ENCODE measurements around the gene EPHA4.

EPHA4 gene

DNA sequence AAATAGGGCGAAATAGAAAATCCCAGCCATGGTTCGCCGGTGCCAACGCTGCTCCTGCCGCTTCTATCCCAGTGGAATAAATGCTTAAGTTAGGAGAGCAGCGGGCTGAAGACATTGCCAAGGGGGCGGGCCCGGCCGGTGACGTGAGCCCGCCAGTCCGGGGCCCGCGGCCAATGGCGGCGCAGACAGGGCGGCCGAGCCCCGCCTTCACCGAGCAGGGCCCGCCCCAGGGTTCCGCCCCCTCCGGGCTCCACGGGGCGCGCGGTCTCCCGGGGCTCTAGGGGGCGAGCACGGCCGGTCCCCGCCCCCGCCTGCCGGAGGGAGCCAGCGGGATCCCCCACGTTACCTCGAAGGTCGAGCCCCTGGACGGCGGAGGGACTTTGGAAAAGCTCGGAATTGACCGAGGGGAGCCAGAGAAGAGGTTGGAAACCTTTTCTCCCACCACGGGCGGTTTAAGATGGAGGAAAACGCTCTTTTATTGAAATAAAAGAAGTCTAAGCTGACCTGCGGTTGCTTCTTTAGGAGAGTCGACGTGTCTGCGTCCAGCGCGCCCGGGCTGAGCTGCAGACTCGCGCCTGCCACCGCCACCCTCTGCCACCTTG is at the start of gene EPHA4:
TSS of gene EPHA4 (minus strand) at position 86 of the 602 bp plus-strand sequence. CDS start at position 30, 56 bp downstream.
- DNase-seq: peak; percentile 76 to 91

DNA sequence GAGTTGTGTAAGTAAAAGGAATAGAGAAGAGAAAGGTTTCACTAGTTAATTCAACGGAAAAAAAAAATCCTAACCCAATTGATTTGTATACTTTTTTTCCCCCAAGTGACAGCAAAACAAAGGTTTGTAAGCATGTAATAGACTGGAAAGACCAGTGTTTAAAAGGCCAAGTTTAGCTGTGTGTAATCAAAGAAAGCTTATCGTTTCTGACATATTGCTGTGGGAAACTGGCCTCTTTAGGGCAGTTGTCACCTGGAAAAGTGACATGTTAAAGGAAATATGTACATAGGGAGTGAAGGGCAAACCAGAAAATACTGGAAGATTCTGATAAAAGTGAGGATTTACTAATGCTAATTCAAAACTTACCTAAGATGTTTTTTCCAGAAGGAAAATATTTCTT is 45.9 kb upstream of the EPHA4 start:
- no peak for DNase-seq

DNA sequence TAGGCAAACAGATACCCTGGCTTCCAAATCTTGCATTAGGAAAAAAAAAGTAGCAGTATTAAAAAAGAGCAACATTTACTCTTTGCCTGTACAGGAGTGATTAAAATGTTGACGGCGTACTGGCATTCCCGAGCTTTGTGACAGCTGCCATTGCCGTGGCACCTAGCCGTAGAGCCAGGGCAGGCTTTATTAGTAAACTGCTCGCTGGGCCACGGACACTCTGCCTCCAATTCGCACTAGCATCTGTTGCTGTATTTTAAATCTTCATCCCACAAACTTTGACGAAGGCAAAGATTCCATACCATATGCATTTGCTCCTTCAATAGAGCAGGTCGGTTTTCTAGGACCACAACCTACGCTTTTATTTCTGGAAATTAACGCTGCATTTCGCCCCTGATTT is 44.5 kb upstream of the EPHA4 start:
- no peak for DNase-seq

- DNase-seq: no peak
These were observed 42.2 kb upstream of the EPHA4 start for GRCh38 chr2:221614274-221614673.

GRCh38 chr2:221612800-221613199 is 40.7 kb upstream of the EPHA4 start:
- no peak for DNase-seq

- DNase-seq: no peak
These were observed 40.1 kb upstream of the EPHA4 start for GRCh38 chr2:221612161-221612560.

- no peak for DNase-seq
These were observed 38.6 kb upstream of the EPHA4 start for GRCh38 chr2:221610675-221611074.

- DNase-seq: no peak
These were observed 38.2 kb upstream of the EPHA4 start for GRCh38 chr2:221610255-221610654.

DNA sequence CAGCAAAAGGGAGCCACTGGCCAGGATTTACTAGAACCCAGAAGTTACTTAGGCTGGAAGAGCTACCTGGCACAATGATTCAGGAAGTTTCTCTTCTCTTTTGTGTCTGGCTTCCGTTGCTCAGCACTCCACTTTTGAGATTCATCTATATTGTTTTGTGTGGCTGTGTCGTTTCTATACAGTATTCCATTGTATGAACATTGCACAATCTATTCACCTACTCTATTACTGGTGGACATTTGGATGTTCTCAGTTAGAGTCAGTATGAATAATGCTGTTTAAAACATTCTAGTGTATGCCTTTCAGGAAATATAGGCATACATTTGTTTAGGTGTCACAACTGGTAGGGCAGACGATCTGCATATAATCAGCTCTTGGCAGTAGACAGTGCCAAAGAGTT is 36.3 kb upstream of the EPHA4 start:
- DNase-seq: no peak

GRCh38 chr2:221606424-221606823 is 34.3 kb upstream of the EPHA4 start:
- peak in 1 of 2 donors; percentile 39 for DNase-seq

GRCh38 chr2:221605751-221606240 is 33.7 kb upstream of the EPHA4 start:
- DNase-seq: peak in 1 of 2 donors; percentile 26

GRCh38 chr2:221602938-221603337 is 30.8 kb upstream of the EPHA4 start:
- peak; percentile 4 to 43 for DNase-seq

DNA sequence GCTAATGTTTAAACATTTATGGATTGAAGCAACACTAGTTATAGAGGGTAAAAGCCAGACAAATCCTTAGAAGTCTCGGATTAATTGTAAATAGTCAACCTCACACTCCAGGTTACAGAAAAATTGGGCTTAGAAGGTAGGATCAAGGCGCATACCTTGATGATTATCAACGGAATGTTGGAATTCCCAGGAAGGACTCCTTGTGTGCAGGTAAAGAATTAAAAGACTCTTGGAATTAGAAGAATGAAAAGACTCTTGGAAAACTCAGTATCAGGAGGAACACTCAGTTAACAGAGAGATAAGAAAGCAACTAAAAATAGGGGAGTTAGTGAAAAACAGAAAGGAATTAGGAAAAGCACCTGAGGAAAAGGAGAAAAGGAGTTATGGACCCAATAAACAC is 29.3 kb upstream of the EPHA4 start:
- no peak for DNase-seq

GRCh38 chr2:221600388-221600787 is 28.3 kb upstream of the EPHA4 start:
- DNase-seq: no peak

- DNase-seq: no peak
These were observed 24.1 kb upstream of the EPHA4 start for GRCh38 chr2:221596192-221596591.

DNA sequence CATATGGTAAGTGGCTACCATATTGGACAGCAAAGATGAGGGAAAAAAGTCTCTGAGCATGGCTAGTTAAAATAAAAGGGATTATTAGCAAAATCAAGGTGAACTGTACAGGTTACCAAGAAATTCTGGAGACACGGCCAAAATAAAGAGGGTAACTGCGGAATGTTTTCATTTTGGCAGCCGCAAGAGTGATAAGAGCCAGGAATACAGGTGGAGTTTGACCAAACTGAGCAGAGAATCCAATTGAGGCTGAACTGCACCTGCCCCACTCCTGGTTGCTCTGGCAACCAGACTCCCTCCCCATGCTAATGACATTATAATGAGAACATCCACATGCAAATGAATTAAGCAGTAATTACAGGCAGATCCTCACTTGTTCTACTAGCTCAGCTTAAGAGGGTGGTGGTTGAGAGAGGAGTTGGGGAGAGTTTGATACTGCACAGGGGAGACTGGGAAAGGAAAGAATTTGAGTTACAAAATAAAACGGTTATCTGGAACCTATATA is 18.8 kb upstream of the EPHA4 start:
- DNase-seq: no peak

DNA sequence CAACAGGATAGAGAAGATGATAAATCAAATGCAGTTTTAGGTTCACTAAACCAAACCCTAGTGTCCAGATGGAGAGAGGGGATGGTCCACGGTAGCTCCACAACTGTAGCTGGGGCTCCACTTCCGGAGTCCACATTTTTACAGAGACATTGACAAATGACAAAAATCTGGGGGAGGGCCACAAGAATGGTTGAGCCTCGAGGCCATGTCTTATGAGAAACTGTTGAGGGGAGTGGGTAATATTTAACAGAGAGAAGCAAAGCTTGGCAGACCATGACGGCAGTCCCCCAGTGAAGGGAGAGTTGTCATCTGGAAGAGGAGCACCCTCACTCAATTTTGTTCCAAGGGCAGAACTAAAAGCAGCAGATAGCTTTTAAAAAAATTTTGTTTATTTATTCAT is 17.6 kb upstream of the EPHA4 start:
- DNase-seq: no peak

DNA sequence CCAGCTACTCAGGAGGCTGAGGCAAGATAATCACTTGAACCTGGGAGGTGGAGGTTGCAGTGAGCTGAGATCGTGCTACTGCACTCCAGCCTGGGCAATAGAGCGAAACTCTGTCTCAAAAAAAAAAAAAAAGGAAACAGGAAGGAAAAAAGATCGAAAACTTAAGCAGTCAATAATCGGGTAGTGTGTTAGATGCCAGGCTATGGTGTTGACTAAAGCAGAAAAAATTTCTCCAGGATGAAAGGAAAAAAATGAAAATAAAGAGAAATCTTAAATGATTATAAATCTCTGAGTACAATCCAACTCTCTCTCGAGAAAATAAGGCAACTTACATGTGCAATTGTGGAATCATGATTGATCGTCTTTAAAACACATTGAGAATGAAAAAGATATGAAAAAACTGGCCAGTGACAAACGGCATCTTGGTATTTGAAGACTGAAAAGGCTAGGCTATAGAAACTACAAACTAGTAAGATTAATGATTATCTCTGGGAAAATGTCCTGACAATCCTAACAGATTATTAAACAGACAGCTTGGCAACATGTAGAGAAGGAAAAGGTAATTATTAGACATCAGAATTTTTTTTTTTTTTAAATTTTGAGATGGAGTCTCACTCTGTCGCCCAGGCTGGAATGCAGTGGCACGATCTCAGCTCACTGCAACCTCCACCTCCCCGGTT is 16.3 kb upstream of the EPHA4 start:
- no peak for DNase-seq

GRCh38 chr2:221581986-221582385 is 9.9 kb upstream of the EPHA4 start:
- no peak for DNase-seq

- DNase-seq: no peak
These were observed 2.1 kb upstream of the EPHA4 start for GRCh38 chr2:221574231-221574570.

DNA sequence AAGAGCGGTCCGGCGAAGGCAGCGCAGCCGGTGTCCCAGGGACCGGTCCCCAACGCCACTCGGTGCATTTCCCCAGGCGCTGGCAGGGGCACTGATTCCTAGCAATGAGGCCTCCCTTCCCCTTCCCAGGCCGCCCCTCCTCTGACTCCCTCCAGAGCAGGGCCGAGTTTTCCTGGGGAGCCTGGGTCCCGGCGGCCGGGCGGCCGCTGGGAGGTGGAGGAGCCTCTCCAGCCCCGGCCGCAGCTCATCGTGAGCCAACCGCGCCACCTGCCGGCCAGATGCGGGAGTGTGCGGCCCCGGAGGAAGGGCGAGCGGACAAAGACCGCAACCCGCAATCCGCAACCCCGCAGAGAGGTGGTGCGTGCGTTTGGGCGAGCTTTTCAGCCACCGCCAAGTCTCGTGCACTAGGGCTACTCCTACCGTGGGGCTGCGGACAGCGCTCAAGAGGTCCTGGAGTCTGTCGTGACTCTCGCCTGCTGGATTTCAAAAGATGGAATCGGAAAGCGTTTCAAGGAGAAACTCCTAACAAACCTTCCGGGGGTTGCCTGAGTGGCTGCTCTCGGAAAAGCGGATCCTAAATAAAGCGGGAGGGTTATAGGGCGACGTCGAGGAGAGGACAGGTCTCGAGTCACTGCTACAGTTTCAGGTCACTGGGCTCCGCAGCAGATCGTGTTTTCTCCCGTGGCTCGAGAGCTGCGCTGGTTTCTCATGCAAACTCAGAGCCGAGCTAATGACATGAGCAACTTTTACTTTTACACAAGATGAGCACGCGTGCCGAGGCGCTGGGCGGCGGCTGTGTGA is 1.5 kb upstream of the EPHA4 start:
- peak; percentile 63 to 83 for DNase-seq

DNA sequence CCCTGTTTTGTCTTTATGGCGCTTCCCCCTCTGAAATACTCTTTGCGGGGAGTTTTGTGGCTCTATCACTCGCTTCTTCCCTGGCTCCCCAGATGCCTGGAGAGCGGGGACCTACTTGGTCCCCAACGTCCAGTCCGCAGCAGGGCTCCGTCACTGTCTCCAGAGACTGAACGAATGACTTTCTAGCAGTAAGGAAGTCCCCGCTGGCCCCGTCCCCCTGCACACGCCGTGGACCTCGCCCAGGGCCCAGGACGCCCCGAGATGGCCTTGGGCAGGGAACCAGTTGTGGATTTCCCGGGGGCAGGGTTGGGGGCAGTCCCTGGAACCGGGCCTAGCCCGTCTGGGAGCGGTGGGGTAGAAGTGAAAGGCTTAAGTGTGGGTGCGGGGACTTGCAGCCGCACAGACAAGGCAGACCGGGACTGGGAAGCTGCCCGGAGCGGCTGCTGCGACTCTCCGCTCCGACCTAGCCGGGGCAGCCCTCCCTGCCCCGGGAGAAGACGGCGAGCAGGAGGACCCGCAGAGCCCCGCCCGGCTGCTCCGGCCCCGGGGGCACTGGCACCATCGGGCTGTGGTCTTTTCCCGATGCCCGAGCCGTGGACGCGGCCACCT is 821 bp upstream of the EPHA4 start:
- DNase-seq: peak; percentile 51 to 55

DNA sequence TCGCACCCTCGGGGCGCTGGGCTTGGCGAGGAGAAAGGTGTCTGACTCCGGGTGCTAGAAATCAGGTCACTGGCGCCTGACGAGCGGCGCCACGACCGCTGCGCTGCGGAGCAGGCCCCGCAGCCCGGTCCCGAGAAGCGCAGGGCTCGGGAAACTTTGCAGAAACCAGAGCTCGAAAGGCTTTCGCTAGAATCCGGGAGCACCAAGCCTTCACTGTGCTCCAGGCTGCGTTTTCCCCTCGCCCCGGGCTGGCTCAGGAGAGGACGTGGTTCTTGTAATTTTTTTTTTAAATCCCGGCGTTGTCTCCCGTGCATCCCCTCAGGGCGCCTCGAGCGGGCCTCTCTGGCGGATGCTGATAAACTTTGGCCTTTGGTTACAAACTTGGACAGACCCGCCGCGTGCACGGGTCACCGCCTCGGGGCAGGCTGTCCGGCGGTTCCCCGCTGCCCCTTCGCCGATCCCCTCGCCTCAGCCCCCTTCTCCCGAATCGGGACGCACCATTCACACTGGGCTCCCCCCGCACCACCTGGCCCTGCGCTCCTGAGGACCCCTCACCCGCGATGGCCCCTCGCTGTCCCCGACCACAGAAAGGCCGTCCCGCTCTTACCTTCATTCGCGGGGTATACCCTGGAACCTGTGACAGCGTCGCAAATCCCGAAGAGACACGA is 419 bp downstream of the EPHA4 start:
- peak in 1 of 2 donors; percentile 26 for DNase-seq

Data from hippocampal formation (tissue), 2 donors.